Fibroblast of the aortic adventitia (primary cell): ENCODE data around the gene SETD7. TPM values are rescaled to one million over a fixed set of nuclear protein-coding genes. Genes with fewer than 3 reads are reported as not detected.
"Not testable (repeated sequence)": the region's sequence is repeated elsewhere in the genome, so short reads cannot be mapped to it uniquely, and the experiment has no call there.

Experiments
- DNase-seq: peaks from one replicate; pipeline ENCODE4 v3.0.0-alpha.2; 2010; ENCODE audit warnings: low read depth
- H3K4me3 ChIP-seq: 2 replicates; pipeline ENCODE4 v1.5.1; 2011; ENCODE audit warnings: low read depth, mild to moderate bottlenecking, control low read depth, low read length, moderate library complexity
- CTCF ChIP-seq: IDR thresholded peaks from 2 replicates; pipeline ENCODE4 v1.5.1; 2011; ENCODE audit warnings: mild to moderate bottlenecking, low read length, control low read depth, inconsistent platforms; ENCODE audit not compliant: insufficient read depth
- total RNA-seq: library from RNA; depleted of rRNA; stranded (reverse); fragments of >200 nt; gene quantifications from 2 replicates; pipeline ENCODE4 v1.2.3, GENCODE V29; 2012; ENCODE audit warnings: low replicate concordance

Gene SETD7
- total RNA-seq, 1 donor, result 80.3 TPM

DNA sequence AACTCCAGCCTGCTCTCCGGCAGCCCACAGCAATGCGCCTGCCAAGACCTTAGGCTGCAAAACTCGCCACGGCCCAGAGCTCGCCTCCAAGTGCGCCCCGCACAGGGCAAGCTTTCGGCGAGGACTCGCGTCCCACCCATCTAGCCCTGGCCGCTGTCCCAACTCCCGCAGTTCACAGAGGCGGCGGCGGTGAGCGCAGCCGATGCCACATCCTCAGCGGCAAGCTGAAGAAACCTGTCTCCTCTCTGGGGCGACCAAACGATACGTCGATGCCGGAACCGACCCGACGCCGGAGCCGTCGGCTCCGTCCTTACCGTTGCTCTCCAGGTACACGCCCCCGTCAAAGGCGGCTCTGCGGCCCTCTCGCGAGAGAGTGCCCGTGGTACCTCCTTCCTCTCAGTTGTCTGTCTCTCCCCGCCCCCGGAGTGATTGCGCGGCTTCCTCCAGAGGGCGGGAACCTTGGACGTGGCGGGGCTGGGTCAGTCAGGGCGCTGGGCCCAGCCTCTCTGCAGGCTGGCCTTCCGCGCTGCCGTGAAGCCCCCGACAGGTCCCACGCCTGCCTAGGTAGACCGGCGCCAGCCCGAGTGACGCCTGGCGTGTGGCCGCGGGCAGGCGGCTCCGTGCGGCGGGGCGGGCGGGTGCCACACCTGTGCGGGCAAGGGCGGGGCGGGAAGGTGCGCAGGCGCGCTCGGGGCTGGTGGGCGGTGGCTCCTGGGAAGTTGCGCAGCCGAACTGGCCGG is 102.5 kb downstream of the SETD7 start:
- TF ChIP-seq CTCF, result no peak
- peak; percentile 97 for DNase-seq
- H3K4me3 ChIP-seq, result peak overlapping the region; percentile 100

GRCh38 chr4:139453041-139453370 is 103.0 kb downstream of the SETD7 start:
- no peak for DNase-seq
- peak overlapping the region; percentile 100 for H3K4me3 ChIP-seq
- peak; percentile 46 for TF ChIP-seq CTCF

DNA sequence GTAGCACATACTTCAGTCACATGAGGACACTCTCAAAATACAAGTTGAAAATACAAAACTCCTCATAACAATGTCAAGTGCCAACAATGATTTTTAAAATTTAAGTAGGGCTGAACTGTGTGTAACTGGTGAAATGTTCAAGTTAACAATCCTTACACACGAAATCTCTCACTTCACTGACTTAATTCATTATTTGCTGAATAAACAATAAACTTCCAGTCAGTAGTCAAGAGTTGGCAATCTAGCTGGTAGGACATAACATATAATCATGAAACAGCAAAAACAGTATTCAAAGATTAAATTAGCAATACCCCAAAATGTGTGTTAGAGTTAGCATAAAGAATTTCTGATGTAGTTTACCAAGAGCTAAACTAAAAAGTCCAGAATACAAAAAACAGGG is 104.0 kb downstream of the SETD7 start:
- DNase-seq, result no peak
- no peak for TF ChIP-seq CTCF
- peak overlapping the region; percentile 100 for H3K4me3 ChIP-seq

DNA sequence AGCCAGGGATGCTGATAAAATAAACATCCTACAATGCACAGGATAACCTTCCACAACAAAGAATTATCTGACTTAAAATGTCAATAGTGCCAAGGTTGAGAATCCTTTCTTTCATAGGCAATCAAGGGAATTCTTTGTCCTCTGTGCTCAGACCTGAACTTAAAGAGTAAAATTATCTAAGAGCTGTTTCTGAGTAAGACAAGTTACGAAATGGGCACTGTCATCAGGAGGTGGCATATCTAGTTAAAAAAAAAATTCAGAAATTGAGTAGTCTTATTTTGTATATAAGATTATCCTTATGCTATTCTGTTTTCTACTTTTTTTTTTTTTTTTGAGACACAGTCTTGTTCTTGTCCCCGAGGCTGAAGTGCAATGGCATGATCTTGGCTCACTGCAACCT is 105.4 kb downstream of the SETD7 start:
- H3K4me3 ChIP-seq, result no peak overlapping the region
- DNase-seq, result no peak
- TF ChIP-seq CTCF, result no peak

DNA sequence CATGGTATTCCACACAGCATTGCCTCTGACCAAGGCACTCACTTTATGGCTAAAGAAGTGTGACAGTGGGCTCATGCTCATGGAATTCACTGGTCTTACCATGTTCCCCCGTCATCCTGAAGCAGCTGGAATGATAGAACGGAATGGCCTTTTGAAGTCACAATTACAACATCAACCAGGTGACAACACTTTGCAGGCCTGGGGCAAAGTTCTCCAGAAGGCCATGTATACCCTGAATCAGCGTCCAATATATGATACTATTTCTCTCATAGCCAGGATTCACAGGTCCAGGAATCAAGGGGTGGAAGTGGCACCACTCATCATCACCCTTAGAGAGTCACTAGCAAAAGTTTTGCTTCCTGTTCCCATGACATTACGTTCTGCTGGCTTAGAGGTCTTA is 108.9 kb downstream of the SETD7 start:
- not testable (repeated sequence) for H3K4me3 ChIP-seq, DNase-seq

Other genes with a start within 250 kb of the SETD7 start
- gene RAB33B, start 102.1 kb downstream of the SETD7 start, total RNA-seq, result 12.2 and 16.1 TPM in 2 replicates
- gene MGST2, start 109.6 kb upstream of the SETD7 start, total RNA-seq, result 3.6 and 8.0 TPM in 2 replicates